SK-N-SH (cell line): Measurements from ENCODE around the gene IL1RL2.

Experiments used
- CTCF ChIP-seq: fragments of 200-600 bp; sonication (generic); IDR thresholded peaks from 2 replicates; pipeline ENCODE4 v1.6.1; 2017; ENCODE audit warnings: antibody characterized with exemption, mild to moderate bottlenecking, moderate library complexity
- GABPA ChIP-seq: IDR thresholded peaks from 2 replicates; pipeline ENCODE4 v1.4.0; 2012; ENCODE audit warnings: low read depth, mild to moderate bottlenecking
- MEF2A ChIP-seq: IDR thresholded peaks from 2 replicates; pipeline ENCODE4 v1.4.0; 2012; ENCODE audit warnings: low read depth, borderline replicate concordance
- RCOR1 ChIP-seq: fragments of 150-350 bp; IDR thresholded peaks from 2 replicates; pipeline ENCODE4 v1.6.1; 2017; ENCODE audit warnings: antibody characterized with exemption, low read length

DNA sequence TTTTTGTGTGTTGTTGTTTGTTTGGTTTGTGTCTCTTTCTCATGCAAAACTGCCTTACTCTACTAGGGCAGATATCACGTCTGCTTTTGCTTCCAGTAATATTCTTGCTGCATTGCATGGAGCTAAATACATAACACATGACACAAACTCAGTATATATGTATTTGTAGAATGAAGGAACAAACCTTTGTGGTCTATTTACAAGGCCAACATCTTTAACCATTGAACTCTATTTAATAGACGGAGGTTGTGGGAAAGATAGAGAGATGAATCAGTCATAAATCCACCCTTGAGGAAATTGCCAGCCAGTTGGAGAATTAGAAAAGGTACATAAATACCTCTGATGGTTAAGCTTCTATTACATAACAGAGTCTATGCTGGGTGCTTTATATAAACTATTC, 98.5 kb downstream of the IL1RL2 start:
- no peak for TF ChIP-seq MEF2A
- TF ChIP-seq GABPA = no peak
- no peak for TF ChIP-seq CTCF
- no peak for TF ChIP-seq RCOR1
